Stimulated activated CD8-positive, alpha-beta memory T cell treated with anti-CD3 and anti-CD28 coated beads, Interleukin-15, amount 100 ng/mL, for 4 hours (primary cell): ENCODE measurements around the gene CPA1.

Source experiments
- DNase-seq, 2 donors: peaks; one replicate each; pipeline ENCODE4 v3.0.0-alpha.2; 2020; ENCODE audit warnings: low read depth in 2 of 2

Gene CPA1

GRCh38 chr7:130425796-130426195, 45.5 kb downstream of the CPA1 start:
- no peak for DNase-seq

- DNase-seq = no peak
Measured at GRCh38 chr7:130426564-130426963, 46.3 kb downstream of the CPA1 start.

- no peak for DNase-seq
Measured at GRCh38 chr7:130429019-130429418, 48.7 kb downstream of the CPA1 start.

GRCh38 chr7:130430115-130430514, 49.8 kb downstream of the CPA1 start:
- DNase-seq = no peak

- DNase-seq = no peak
Measured at GRCh38 chr7:130430841-130431666, 50.8 kb downstream of the CPA1 start.

GRCh38 chr7:130432886-130433285, 52.6 kb downstream of the CPA1 start:
- no peak for DNase-seq

GRCh38 chr7:130433301-130433700, 53.0 kb downstream of the CPA1 start:
- DNase-seq = no peak

- no peak for DNase-seq
Measured at GRCh38 chr7:130435311-130435854, 55.1 kb downstream of the CPA1 start.

- DNase-seq = no peak
Measured at GRCh38 chr7:130436253-130436652, 56.0 kb downstream of the CPA1 start.
